ENCODE measurements around the gene PEX5L.

Gene PEX5L

DNA sequence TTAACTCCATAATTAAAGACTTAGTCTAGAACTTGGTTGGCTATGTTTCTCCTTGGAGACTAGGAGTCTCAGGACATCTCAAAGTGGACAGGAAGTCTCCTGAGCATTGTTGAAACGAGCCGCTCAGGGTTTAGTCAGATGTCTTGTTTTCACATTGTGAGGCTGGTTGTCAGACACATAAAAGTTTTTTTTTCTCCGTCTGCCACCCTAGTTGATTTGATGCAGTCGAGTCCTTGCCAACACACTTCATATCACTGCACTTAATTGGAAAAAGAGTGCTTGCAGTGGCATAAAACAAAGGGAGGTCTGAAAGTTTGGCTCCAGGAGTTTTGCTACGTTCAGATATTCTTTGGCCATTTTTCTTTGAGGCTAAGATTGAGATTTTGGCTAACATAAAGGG, 291.0 kb downstream of the PEX5L start:
- TF ChIP-seq, protein P1, sequence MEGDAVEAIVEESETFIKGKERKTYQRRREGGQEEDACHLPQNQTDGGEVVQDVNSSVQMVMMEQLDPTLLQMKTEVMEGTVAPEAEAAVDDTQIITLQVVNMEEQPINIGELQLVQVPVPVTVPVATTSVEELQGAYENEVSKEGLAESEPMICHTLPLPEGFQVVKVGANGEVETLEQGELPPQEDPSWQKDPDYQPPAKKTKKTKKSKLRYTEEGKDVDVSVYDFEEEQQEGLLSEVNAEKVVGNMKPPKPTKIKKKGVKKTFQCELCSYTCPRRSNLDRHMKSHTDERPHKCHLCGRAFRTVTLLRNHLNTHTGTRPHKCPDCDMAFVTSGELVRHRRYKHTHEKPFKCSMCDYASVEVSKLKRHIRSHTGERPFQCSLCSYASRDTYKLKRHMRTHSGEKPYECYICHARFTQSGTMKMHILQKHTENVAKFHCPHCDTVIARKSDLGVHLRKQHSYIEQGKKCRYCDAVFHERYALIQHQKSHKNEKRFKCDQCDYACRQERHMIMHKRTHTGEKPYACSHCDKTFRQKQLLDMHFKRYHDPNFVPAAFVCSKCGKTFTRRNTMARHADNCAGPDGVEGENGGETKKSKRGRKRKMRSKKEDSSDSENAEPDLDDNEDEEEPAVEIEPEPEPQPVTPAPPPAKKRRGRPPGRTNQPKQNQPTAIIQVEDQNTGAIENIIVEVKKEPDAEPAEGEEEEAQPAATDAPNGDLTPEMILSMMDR (IDR thresholded peaks at IDR 0.05) = no peak
- TF ChIP-seq ZFX (IDR thresholded peaks at IDR 0.05; ENCODE audit: borderline replicate concordance) = no peak
- H3K27ac ChIP-seq = no peak overlapping the region

DNA sequence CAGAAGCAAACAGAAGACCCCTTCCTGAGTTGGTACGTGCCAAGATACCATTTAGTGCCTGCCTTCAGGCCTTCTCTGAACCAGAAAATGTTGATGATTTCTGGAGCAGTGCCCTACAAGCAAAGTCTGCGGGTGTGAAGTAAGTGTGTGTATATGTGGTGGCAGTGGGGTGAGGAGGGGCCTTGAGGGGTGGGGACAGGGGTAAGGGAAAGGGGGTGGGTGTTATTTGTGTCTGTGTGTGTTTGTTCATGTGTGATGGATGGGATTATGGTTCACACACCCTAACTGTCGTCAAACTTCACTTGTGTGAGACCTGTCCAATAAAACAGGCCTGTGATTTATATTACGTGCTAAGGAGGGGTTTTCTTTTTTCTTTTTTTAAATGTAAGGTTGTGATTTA, 291.7 kb downstream of the PEX5L start:
- TF ChIP-seq, protein P1 (IDR thresholded peaks at IDR 0.05) = no peak
- TF ChIP-seq ZFX (IDR thresholded peaks at IDR 0.05; ENCODE audit: borderline replicate concordance) = no peak
- no peak overlapping the region for H3K27ac ChIP-seq

All from 22Rv1 (cell line).